ENCODE measurements around the gene CABLES1.
"Not testable (repeated sequence)": the region's sequence is repeated elsewhere in the genome, so short reads cannot be mapped to it uniquely, and the experiment has no call there.

CABLES1 gene

GRCh38 chr18:23266717-23267446, 131.6 kb downstream of the CABLES1 start:
- no peak for DNase-seq (ENCODE audit: low read depth)

DNA sequence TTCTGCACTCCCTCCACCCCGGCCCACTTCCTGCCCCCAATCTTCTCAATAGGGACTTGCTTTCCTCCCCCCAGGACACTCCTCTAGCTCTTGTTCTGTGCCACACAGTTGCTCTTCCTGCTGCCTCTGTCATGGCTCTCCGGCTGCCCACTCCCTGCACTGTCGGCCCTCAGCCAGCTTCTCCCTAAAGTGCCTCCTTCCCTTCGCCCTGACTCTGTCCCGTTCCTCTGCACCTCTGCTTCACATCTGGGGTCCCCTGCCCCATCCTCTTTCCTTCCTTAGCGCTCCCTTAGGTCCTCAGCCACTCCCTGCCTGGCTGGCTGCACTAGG, 132.1 kb downstream of the CABLES1 start:
- no peak for DNase-seq (ENCODE audit: low read depth)

DNA sequence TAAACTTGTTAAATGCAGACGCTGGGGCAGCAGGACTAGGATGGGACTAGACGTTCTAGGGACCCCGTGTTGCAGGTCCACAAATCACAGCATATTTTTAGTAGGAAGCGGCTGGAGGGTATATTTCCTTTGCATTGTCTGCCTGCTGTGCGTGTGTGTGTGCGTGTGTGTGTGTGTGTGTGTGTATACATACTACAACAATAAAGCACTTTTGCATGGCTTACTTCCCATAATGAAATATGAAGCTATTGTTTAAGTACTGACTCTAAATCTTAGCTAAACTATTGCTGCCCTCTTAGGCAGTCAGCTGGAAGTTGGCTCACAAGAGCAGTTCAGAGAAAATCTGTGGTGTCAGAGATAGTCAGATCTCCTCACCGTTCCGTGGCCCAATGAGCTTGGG, 133.4 kb downstream of the CABLES1 start:
- DNase-seq (ENCODE audit: low read depth), result no peak

DNA sequence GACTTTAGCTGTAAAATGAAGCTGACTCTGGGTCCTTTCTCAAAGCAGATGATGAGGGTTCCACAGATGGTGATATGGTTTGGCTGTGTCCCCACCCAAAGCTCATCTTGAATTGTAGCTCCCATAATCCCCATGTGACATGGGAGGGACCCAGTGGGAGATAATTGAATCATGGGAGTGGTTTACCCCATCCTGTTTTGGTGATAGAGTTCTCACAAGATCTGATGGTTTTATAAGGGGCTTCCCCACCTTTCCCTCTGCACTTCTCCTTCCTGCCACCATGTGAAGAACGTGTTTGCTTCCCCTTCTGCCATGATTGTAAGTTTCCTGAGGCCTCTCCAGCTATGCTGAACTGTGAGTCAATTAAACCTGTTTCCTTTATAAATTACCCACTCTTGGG, 133.8 kb downstream of the CABLES1 start:
- DNase-seq (ENCODE audit: low read depth), result not testable (repeated sequence)

DNA sequence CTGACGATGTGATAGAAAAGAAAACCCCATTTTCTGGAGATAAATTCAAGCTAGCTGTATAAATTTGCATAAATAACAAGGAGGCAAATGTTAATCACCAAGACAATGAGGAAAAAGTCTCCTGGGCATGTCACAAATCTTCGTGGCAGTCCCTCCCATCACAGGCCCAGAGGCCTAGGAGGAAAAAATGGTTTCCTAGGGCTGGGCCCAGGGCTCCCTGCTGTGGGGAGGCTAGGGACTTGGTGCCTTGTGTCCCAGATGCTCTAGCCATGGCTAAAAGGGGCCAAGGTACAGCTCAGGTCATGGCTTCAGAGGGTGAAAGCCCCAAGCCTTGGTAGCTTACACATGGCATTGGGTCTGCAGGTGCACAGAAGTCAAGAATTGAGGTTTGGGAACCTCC, 134.6 kb downstream of the CABLES1 start:
- DNase-seq (ENCODE audit: low read depth), result no peak

- DNase-seq (ENCODE audit: low read depth), result no peak
Measured at GRCh38 chr18:23270986-23271680, 135.8 kb downstream of the CABLES1 start.

DNA sequence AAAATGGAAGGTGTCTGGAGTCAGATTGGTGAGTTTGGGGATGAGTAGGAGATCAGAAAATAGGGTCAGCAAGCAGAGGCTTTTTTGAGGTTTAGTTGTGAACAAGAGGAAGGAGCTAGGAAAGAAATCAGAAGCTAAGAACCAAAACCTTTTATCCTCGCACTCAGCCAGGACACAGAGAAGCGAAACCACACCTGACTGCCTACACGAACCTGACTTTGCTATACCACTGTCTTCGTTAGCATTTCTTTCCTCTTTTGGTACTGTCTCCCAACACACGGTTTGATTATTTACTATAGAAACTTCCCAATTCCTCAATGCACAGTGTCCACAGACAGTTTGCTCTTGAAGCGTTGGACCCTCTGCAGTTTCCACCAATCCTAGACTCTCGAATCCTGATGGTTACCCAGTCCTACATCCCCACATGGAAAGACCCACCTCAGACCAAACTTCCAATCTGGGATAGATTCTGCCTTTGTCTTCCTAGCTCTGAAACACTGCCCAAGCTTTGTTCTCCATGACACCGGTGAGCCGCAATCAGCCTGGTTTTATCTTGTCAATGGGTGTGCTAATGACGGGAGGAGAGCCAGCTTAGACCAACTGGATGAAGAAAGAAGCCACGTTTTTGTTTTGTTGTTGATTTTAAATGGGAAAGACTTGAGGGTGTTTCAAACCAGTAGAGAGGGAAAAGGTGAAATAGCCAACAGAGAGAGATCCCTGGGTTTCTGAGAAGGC, 137.4 kb downstream of the CABLES1 start:
- DNase-seq (ENCODE audit: low read depth), result no peak

DNA sequence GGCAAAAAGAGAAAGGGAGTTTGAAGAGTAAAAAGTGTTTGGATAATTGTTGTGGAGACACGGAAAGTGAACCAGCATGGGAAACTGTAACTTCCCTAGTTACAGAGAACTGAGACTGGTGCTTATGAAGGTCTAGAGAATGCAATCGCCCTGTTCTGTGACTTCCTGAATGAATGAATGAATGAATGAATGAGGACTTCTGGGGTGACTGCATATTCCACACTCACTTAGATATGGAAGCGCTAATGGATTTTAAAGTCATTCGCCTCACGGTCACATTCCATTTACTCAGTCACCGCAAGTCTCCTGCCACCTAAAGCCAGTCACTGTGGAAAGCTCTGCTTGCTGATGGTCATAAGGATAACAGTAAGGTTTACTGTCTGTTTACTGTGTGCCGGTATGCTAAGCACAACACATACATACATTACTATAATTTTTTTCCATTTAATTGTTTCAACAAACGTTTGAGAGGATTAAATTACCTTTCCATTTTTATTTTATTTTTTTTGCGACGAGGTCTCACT, 138.2 kb downstream of the CABLES1 start:
- DNase-seq (ENCODE audit: low read depth), result no peak

DNA sequence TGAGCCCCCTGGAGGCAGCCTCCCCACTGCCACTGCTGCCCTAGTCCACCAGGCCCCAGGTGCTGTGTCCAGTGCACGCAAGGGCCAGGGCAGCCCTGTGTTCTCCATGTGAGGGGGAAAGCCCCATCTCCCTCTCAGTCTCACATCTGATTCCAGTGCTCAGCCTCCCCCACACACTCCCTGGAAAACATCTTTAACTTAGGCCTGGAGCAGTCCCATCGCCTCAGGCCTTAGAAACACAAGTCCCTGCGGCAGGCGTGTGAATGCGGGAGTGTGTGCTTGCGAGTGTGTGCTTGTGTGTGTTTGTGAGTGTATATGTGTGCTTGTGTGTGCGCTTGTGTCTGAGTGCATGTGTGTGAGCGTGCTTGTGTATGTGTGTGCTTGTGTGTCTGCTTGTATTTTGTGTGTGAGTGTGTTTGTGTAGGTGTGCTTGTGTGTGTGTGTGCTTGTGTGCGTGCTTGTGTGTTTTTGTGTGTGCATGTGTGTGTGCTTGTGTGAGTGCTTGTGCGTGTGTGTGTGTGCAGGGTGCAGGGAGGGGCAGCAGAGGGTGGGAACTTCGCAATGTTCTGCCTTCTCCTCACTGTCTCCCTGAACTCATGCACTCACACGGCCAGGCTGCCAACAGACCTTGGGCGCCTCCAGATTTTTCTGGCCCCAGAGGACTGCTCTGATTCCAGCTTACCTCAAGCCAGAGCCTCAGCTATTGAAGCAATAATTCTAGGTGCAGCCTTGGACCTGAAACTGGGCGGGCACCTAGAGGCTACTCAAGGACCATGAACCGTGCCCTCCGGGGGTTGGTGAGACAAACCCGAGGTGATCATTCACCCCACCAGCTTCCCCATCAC, 139.6 kb downstream of the CABLES1 start:
- no peak for DNase-seq (ENCODE audit: low read depth)

GRCh38 chr18:23276451-23276850, 141.2 kb downstream of the CABLES1 start:
- no peak for DNase-seq (ENCODE audit: low read depth)

DNA sequence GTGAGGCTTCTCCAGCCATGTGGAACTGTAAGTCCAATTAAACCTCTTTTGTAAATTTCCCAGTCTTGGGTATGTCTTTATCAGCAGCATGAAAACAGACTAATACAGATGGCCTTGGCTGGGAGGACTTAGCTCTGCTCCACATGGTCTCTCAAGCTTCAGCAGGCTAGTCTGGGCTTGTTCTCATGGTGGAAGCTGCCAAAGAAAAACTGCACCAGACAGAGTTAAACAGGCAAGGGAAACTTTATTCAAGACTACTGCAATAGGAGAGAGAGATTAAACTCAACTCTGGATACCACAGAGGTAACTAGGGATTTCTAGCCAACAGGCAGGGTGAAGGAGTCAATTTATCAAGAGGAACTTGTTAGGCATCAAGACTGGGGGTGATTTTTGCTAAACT, 142.1 kb downstream of the CABLES1 start:
- no peak for DNase-seq (ENCODE audit: low read depth)

- DNase-seq (ENCODE audit: low read depth), result no peak
Measured at GRCh38 chr18:23279931-23280330, 144.6 kb downstream of the CABLES1 start.

- no peak for DNase-seq (ENCODE audit: low read depth)
Measured at GRCh38 chr18:23280844-23281243, 145.6 kb downstream of the CABLES1 start.

GRCh38 chr18:23281626-23282436, 146.5 kb downstream of the CABLES1 start:
- DNase-seq (ENCODE audit: low read depth), result peak; percentile 49

GRCh38 chr18:23282437-23282781, 147.1 kb downstream of the CABLES1 start:
- DNase-seq (ENCODE audit: low read depth), result no peak

GRCh38 chr18:23283916-23284430, 148.7 kb downstream of the CABLES1 start:
- DNase-seq (ENCODE audit: low read depth), result no peak

- no peak for DNase-seq (ENCODE audit: low read depth)
Measured at GRCh38 chr18:23284629-23285028, 149.3 kb downstream of the CABLES1 start.

GRCh38 chr18:23285581-23285980, 150.3 kb downstream of the CABLES1 start:
- not testable (repeated sequence) for DNase-seq (ENCODE audit: low read depth)

DNA sequence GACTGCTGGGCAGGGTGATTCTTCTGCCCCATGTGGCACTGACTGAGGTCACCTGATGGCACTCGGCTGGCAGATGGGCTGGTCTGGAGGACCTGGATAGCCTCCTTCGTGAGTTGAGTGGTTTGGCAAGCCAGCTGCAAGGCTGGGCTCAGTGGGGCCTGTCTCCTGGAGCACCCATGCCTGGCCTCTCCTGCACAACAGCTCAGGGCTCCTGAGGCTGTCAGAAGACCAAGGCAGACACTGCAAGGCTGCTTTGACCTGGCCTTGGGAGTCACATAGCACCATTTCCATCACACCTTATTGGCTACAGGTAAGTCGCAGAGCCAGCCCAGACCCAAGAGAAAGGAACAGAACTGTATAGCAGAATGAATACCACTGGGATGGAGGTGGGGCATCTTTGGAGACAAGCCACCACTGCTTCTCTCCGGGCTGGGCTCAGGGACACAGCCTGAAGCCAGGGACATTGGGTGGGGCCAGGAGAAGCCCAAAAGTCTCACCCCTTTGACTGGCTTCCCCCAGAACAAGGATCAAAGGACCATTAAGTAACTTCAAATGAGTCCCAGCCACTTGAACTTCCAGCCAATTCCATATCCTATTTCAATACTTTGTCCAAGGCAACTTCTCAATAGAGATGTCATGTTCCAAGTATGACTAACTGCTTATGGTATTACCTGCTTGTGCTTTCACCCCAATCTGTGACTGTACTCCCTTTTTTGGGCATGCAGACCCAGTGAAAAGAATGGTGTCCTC, 156.3 kb downstream of the CABLES1 start:
- DNase-seq (ENCODE audit: low read depth), result peak; percentile 26

DNA sequence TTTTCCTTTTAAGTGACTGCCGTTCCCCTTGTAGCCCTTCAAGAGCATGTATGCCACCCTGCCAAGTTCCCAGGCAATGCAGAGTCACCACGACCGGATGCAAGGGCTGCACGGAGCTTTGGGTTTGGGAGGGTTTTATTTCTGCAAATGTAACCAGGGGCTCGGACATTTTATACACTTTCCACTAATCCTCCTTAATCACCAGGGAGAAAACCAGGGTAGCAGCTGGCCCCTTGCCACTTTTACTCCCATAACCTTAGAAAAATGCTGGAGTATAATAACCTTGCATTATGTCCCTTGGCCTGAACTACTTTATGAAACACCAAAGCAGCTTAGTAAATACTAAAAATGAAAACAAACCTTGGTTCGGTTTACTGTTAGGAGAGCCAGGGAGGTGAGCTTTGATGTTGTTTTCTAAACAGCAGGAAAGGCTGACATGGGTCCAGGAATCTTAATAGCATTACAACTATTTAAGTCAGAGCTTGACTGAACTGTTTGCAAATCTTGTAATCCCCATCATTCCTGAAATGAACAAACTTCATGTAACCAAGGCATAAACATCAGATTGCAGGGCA, 165.0 kb downstream of the CABLES1 start:
- no peak for DNase-seq (ENCODE audit: low read depth)
